Measurements from ENCODE around the gene CEP41.

DNA sequence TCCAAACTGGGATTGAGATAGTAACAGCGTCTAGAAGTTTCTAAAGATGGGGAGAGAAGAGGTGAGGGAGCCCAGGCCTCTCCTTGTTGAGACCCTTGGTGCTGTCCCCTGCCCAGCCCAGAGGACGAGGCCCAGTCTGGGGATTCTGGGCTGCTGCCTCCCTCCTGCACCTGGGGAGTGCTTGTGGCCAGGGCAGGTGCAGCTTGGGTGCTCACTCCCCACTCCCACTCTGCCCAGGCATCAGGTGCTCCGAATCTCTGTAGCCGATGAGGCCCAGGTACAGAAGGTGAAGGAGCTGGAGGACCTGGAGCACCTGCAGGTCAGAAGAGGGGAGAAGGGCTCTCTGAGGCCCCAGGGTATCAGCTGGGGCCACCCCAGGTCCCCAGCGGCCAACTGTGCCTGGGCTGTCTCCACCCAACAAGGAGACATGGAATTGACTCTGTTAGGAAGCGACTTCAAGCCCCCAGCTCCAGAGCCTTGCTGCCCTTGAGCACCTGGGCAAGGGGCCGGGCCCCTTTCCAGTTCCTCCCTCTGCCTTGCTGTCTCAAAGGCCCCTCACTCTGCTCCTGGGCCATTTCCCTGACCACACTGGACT is 59.9 kb downstream of the CEP41 start:
- TF ChIP-seq POLR2A (IDR thresholded peaks at IDR 0.05): no peak
- TF ChIP-seq, protein P1, sequence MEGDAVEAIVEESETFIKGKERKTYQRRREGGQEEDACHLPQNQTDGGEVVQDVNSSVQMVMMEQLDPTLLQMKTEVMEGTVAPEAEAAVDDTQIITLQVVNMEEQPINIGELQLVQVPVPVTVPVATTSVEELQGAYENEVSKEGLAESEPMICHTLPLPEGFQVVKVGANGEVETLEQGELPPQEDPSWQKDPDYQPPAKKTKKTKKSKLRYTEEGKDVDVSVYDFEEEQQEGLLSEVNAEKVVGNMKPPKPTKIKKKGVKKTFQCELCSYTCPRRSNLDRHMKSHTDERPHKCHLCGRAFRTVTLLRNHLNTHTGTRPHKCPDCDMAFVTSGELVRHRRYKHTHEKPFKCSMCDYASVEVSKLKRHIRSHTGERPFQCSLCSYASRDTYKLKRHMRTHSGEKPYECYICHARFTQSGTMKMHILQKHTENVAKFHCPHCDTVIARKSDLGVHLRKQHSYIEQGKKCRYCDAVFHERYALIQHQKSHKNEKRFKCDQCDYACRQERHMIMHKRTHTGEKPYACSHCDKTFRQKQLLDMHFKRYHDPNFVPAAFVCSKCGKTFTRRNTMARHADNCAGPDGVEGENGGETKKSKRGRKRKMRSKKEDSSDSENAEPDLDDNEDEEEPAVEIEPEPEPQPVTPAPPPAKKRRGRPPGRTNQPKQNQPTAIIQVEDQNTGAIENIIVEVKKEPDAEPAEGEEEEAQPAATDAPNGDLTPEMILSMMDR (IDR thresholded peaks at IDR 0.05): no peak

Measured in Peyer's patch (tissue), 4 donors.